ENCODE results near the gene CLEC2L. TPM values are rescaled to one million over a fixed set of nuclear protein-coding genes. Genes with fewer than 3 reads are reported as not detected.

The CLEC2L gene
- total RNA-seq, 4 donors from 2014 or later: 17.3 TPM; not detected in 3

DNA sequence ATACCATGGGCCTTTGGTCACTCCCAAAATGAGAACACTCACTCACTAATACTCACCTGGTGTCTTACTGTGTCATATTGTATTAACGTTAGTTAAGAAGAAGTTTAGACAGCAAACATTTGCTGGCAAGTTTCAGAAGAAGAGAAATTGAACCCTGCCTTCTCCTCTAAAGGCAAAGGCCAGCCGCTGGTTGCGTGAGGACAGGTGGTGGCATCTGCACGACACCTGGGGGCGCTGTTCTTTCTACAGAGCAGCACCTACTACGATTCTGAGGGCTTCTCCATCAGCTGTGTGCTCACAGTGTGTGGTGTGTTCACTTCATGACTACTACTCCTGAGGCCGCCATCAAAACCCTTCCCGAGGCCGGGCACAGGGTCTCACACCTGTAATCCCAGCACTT is 17.9 kb upstream of the CLEC2L start:
- H3K36me3 ChIP-seq: no peaks in the 10 kb centered on the region
- intact Hi-C loops (cut with DNase I; ENCODE audit: low total_unique reads): loop anchor here (10.0 kb wide), 1 partner anchor 499 kb away; no protein-coding TSS in a partner anchor
- H3K27ac ChIP-seq: no peak overlapping the region
- 74% methylated on average over 9 of the region's 9 CpGs; no CpG with 5 or more reads in 1 of the 2 donors for WGBS, 2 donors (ENCODE audit: low coverage in 1 of 2)
- no peak for TF ChIP-seq EP300 (IDR thresholded peaks at IDR 0.05; ENCODE audit: low read depth)
- TF ChIP-seq, protein P1, sequence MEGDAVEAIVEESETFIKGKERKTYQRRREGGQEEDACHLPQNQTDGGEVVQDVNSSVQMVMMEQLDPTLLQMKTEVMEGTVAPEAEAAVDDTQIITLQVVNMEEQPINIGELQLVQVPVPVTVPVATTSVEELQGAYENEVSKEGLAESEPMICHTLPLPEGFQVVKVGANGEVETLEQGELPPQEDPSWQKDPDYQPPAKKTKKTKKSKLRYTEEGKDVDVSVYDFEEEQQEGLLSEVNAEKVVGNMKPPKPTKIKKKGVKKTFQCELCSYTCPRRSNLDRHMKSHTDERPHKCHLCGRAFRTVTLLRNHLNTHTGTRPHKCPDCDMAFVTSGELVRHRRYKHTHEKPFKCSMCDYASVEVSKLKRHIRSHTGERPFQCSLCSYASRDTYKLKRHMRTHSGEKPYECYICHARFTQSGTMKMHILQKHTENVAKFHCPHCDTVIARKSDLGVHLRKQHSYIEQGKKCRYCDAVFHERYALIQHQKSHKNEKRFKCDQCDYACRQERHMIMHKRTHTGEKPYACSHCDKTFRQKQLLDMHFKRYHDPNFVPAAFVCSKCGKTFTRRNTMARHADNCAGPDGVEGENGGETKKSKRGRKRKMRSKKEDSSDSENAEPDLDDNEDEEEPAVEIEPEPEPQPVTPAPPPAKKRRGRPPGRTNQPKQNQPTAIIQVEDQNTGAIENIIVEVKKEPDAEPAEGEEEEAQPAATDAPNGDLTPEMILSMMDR (IDR thresholded peaks at IDR 0.05): peak in 1 of 5 experiments; percentile 8
- no peak for DNase-seq
- in situ Hi-C loops (cut with MboI; ENCODE audit: low pct_ligation_motif_present in 1 of 4, low pct_unique_long_range_greater_than_20kb in 1 of 4, low sequenced_read_pairs in 3 of 4): loop anchor here in 1 of 4 donors (10.0 kb wide), 1 partner anchor 499 kb away; no protein-coding TSS in a partner anchor
- peaks cover 0 to under 1% (median 0%) of the 10 kb centered on the region in 4 donors for H3K4me1 ChIP-seq
- H3K27me3 ChIP-seq: no peaks in the 10 kb centered on the region
- no peaks in the 10 kb centered on the region for H3K9me3 ChIP-seq
- H3K4me3 ChIP-seq: no peak overlapping the region

DNA sequence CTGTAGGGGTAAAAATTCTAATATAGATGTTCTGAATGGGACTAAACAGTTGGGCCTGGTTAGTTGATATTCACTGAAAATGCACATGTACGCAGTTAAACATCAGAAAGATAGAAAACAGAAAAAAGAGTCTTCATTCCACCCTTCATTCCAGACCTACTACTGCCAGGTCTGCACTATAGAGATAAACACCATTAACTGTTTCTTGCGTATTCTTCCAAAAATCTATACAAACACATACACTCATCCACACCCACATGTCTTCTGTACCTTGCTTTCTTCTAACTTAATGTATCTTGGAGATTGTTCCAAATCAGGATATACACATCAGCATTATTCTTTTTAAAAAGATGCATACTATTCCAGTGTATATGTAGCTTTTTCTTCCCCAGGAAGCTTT is 13.9 kb upstream of the CLEC2L start:
- Histone ChIP-seq H3K4me1 (no peaks in the 10 kb centered on the region), H3K27me3 (no peaks in the 10 kb centered on the region), H3K4me3 (no peak overlapping the region), H3K36me3 (no peaks in the 10 kb centered on the region), H3K9me3 (no peaks in the 10 kb centered on the region), H3K27ac (no peak overlapping the region)
- in situ Hi-C loops (cut with MboI; ENCODE audit: low pct_ligation_motif_present in 1 of 4, low pct_unique_long_range_greater_than_20kb in 1 of 4, low sequenced_read_pairs in 3 of 4): loop anchor here in 1 of 4 donors (10.0 kb wide), 1 partner anchor 495 kb away; no protein-coding TSS in a partner anchor
- DNase-seq: no peak
- intact Hi-C loops (cut with DNase I; ENCODE audit: low total_unique reads): loop anchor here (10.0 kb wide), 1 partner anchor 495 kb away; no protein-coding TSS in a partner anchor
- 87 to 89% methylated on average over 2 of the region's 2 CpGs for WGBS, 2 donors (ENCODE audit: low coverage in 1 of 2)
- TF ChIP-seq, protein P1 (IDR thresholded peaks at IDR 0.05): no peak
- no peak for TF ChIP-seq EP300 (IDR thresholded peaks at IDR 0.05; ENCODE audit: low read depth)
- no peak for TF ChIP-seq POLR2A (IDR thresholded peaks at IDR 0.05)
- no peak for TF ChIP-seq POLR2AphosphoS5 (IDR thresholded peaks at IDR 0.05)

DNA sequence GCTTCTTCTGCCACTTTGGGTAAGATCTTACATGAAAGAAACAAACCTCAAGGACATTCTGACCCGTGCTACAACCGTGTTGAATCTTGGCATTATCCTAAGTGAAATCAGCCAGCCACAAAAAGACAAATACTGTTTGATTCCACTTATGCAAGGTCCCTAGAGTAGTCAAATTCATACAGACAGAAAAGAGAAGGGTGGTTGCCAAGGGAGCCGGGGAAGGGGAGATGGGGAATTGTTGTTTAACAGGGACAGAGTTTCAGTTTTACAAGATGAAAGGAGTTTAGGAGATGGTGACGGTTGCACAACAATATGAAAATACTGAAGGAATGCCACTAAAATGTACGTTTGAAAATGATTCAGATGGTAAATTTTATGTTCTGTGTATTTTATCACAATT is 12.2 kb upstream of the CLEC2L start:
- no peak overlapping the region for H3K4me3 ChIP-seq
- in situ Hi-C loops (cut with MboI; ENCODE audit: low pct_ligation_motif_present in 1 of 4, low pct_unique_long_range_greater_than_20kb in 1 of 4, low sequenced_read_pairs in 3 of 4) (no loop called here), intact Hi-C loops (cut with DNase I; ENCODE audit: low total_unique reads) (no loop called here)
- no peak for DNase-seq
- no peaks in the 10 kb centered on the region for H3K4me1 ChIP-seq
- H3K27me3 ChIP-seq: no peaks in the 10 kb centered on the region
- no peak overlapping the region for H3K27ac ChIP-seq
- H3K9me3 ChIP-seq: no peaks in the 10 kb centered on the region
- TF ChIP-seq, protein P1 (IDR thresholded peaks at IDR 0.05): no peak
- TF ChIP-seq POLR2A (IDR thresholded peaks at IDR 0.05) (no peak), POLR2AphosphoS5 (IDR thresholded peaks at IDR 0.05) (no peak), EP300 (IDR thresholded peaks at IDR 0.05; ENCODE audit: low read depth) (no peak)
- H3K36me3 ChIP-seq: no peaks in the 10 kb centered on the region
- 68 to 69% methylated on average over 5 of the region's 5 CpGs for WGBS, 2 donors (ENCODE audit: low coverage in 1 of 2)

DNA sequence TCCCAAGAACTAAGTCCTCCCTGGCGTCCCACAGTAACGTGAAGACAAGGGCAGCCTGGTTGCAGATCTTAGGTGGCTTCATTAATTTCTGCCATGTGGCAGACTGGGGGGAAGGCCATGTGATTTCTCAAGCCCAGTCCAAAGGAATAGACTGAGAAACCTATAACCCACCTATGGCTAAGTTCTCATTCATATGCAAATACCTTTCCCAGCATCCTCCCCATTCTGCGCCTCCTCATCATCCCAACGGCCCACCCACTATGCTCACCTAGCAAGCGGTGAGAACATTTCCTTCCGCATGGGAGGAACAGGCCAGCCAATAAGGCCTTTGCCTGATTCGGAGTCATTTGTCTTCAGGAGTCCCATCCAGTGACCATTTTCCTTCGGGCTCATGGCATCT is 8.2 kb upstream of the CLEC2L start:
- Histone ChIP-seq H3K4me1 (no peaks in the 10 kb centered on the region), H3K36me3 (no peaks in the 10 kb centered on the region), H3K27ac (no peak overlapping the region), H3K27me3 (no peaks in the 10 kb centered on the region), H3K4me3 (no peak overlapping the region), H3K9me3 (no peaks in the 10 kb centered on the region)
- 89 to 100% methylated on average over 1 to 8 of the region's 8 CpGs for WGBS, 2 donors (ENCODE audit: low coverage in 1 of 2)
- TF ChIP-seq EP300 (IDR thresholded peaks at IDR 0.05; ENCODE audit: low read depth) (no peak), POLR2AphosphoS5 (IDR thresholded peaks at IDR 0.05) (no peak), POLR2A (IDR thresholded peaks at IDR 0.05) (no peak)
- TF ChIP-seq, protein P1 (IDR thresholded peaks at IDR 0.05): no peak
- in situ Hi-C loops (cut with MboI; ENCODE audit: low pct_ligation_motif_present in 1 of 4, low pct_unique_long_range_greater_than_20kb in 1 of 4, low sequenced_read_pairs in 3 of 4) (no loop called here), intact Hi-C loops (cut with DNase I; ENCODE audit: low total_unique reads) (no loop called here)
- DNase-seq: no peak

Measured in transverse colon (tissue), 4 donors.